Coronary artery (tissue), 2 donors: ENCODE data around the gene FCGR1A.
"Not testable (repeated sequence)": the region's sequence is repeated elsewhere in the genome, so short reads cannot be mapped to it uniquely, and the experiment has no call there.

Source experiments
- DNase-seq: peaks from one replicate; pipeline ENCODE4 v3.0.0-alpha.2; 2017; ENCODE audit warnings: low spot score
- H3K27ac ChIP-seq, 2 donors: fragments of 200-600 bp; sonication (generic); one replicate each; pipeline ENCODE4 v1.5.1; 2016 to 2019
- H3K4me3 ChIP-seq: fragments of 200-600 bp; sonication (generic); 2 replicates; pipeline ENCODE4 v1.5.1; 2016; ENCODE audit warnings: mild to moderate bottlenecking, moderate library complexity

FCGR1A gene

DNA sequence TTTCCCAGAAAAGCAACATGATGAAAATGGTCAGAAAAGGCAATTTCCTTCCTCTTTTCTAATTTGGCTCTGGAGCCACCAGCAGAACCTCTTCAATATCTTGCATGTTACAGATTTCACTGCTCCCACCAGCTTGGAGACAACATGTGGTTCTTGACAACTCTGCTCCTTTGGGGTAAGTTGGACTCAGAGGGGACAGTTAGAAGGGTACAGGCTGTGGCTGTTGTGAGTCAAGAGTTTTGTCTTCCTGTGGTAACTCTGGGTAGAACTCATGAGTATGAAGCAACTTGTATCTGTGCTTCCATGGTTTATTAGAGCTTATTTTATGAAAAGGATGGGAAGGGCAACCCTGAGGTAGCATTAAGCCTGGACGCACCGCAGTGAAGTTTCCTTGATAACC is at the start of gene FCGR1A:
FCGR1A (plus strand) TSS at position 95 of the 400 bp plus-strand sequence; CDS start at position 145, 50 bp downstream.
- H3K27ac ChIP-seq, H3K4me3 ChIP-seq, DNase-seq: not testable (repeated sequence)

DNA sequence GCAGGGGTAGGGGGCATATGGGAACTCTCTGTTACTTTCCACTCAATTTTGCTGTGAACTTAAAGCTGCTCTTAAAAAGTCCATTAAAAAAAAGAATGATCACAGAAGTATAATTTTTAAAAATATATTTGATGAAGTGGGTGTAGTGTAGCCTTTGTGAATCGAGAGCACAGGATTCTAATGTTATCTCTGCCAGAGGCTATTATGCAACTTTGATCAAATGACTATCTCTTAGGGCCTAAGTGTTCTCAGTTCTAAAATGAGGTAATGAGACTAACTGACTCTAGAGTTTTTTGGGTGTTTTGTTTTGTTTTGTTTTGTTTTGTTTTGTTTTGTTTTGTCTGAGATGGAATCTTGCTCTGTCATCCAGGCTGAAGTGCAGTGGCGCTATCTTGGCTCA is 49.7 kb upstream of the FCGR1A start:
- not testable (repeated sequence) for DNase-seq, H3K27ac ChIP-seq, H3K4me3 ChIP-seq

DNA sequence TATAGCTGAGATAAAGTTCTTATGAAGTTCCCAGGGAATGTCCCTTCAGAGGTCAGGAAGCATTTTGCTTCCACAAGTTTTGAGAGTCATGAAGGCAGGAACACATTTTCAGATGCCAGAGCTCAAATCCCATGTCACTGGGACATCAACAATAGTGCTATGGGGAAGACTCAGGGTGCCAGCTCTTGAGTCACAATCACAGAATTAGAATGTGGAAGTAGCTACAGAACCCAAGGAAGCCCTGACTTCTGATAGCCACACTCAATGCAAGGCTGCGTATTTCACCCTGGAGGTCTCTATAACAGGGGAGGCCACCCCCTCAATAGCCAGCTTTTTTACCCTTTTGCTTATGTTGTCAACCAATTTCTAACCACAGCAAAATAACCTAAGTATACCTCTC is 47.8 kb upstream of the FCGR1A start:
- H3K27ac ChIP-seq, H3K4me3 ChIP-seq, DNase-seq: not testable (repeated sequence)

DNA sequence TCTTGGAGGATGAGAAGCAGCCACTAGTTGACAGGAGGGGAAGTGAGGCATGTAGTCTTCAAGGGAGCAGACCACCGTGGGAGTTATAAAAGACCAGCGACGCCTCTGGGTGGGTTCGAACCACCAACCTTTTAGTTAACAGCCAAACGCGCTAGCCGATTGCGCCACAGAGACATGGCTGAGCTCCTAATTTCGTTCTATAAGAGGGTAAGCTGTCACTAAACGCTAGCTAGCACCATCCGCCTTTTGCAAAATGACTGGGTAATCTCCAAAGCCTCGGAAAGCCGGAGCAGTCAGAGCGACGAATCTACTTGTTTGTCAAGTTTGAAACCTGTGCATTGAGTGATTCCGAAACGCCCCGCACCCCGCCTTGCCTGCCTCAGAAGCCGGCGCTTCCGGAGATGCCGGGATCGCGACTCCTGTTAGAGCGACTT is 42.3 kb upstream of the FCGR1A start:
- not testable (repeated sequence) for H3K27ac ChIP-seq, H3K4me3 ChIP-seq, DNase-seq

DNA sequence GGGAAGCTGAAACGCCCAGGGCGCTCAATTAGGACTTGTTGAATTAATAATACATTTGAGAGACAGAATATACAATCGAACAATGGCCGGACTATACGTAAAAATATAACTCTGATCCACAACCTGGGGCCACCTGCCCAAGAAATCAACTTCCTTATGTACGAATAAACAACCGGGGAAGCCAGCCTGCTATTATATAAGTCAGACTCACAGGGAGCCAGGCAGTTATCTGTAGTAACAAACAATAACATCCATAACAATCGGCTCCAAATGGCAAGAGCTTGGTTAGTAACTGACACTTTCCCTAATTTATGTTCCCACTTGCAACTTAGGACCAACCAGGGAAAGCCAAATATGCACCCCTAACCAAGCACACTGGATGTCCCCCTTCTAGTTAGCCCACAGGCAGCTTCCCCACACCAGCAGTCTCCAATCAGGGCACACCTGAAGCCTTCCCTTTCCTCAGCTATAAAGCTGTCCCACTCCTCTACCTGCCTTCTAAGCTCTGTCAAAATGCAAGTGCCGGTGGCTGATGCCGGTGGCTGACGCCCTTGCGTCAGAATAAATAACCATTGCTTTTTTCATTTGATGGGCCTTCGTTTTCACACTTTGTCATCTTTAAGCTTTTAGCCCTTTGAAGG is 41.8 kb upstream of the FCGR1A start:
- not testable (repeated sequence) for H3K4me3 ChIP-seq, DNase-seq, H3K27ac ChIP-seq

DNA sequence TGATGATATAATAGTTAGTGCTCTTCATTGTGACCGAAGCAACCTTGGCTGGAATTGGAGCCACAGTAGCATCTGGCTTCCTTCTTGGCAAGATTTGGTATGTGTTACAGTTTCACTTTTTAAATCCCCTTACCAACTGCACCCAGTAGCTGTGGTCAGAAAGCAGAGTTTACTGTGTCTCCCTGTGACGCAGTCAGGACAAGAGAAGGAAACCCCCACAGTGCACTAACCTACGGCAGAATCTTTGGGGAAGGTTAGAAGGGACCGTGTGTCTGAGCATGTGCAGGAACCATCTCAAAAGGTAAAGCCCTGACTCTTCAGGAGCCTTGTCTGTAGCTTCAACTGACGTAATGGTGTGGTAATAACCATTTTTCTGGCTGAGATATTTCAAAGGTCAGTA is 40.6 kb upstream of the FCGR1A start:
- H3K27ac ChIP-seq, H3K4me3 ChIP-seq, DNase-seq: not testable (repeated sequence)

DNA sequence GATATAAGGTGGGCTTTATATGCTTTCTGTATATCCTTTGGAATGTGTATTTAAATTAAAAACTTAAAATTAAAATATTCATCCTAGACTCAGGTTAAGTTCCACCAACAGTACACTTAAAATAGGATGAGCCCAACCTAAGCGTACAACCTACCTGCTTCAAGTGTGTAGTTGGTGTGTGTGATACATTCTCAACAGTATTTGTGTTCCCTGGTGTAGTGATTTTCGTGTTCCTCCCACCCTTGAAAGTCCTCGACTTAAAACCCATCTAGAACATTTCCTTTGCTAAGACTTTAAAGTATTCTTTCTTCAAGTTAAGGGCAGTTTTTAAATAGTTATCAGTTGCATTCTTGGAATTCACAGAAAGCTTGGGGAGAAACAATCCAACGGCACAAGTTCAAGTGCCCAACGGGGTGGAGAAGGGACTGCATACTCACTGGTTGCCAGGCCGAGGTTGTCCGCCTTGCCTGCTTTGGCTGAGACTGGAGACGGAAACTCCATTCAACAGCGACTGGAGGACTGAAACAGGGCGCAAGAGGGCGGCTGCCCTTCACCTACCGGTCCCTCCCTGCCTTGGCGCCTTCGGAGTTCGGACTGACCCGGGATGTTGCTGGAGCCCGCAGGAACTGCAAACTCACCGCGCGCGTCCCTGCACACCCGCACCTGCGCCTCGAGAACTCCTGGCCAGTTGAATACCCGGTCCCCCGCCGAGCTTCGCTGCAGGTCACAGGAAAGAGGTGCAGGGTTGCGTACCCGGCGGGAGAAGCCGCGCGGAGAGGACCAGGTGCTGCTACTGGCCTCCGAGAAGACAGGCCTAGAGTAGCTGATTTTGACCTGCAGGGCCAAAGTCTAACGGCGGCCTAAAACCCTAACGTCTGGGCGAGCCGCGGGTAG is 35.8 kb upstream of the FCGR1A start:
- DNase-seq, H3K4me3 ChIP-seq, H3K27ac ChIP-seq: not testable (repeated sequence)

DNA sequence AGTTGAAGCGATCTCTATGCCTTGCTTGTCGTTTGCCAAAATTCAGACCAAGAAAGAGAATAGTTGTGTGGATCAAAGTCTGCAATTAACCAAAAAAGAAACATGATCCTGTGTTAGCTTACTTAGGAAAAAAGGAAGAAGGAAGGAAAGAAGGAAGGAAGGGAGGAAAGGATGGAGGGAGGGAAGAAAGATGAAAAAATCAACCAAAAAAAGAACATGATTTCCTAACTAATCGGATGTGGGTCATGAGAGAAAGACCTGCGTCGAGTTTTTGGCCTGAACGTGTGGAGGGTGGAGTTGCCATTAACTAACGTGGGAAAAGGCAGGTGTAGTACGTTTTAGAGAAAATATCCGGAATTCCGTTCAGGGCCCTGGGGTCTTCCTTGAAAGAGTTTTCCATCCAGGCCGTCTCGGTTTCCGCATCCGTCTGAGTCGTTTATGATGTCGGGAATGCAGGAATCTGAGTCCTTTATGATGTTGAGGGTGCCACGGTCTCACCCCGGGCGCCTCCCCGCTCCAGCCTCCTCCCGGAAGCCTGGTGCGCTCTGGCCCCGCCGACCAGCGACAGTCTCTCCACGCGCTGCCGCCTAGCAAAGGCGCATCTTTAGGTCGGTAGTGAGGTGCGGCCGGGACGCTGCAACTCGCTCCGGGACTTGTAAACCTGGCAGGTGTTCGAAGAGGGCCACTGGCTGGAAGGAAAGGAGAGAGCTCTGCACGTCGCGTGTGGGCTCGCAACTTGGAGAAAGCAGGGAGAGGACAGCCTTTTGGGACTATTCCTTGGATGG is 34.9 kb upstream of the FCGR1A start:
- H3K4me3 ChIP-seq, DNase-seq, H3K27ac ChIP-seq: not testable (repeated sequence)

DNA sequence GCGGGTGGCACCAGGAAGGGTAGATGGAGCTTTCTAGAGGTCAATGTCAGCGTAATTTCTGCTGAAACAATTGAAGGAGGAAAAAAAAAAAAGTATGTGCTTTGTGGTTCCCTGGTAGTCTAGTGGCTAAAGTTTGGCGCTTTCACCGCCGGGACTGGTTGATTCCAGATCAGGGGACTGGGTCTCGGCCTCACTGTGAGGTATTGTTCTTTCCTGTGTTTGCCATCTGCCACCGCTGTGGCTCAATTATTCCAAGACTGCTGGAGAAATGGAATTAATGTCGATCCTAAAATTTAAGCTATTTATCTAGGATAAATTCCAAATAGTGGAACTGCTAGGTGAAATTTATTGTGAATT is 34.4 kb upstream of the FCGR1A start:
- not testable (repeated sequence) for H3K27ac ChIP-seq, H3K4me3 ChIP-seq, DNase-seq

DNA sequence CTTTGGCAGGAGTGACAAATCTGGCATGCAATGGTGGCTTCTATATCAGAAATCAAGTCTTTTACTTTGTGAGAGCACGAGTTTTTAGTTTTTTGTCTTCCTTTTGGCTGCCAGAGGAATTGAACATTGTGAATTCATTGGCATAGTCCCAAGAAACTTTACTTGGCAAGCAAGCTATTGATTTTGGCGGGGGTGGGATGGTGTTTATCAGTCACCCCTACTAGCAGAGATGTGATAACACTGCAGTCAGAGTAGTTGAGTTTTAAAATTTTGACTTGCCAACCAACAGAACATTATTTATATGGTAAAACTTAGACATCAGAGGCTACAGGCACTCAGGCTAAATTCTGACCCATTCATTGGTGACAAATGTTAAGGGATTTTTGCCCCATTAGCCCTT is 31.9 kb upstream of the FCGR1A start:
- not testable (repeated sequence) for H3K4me3 ChIP-seq, H3K27ac ChIP-seq, DNase-seq

DNA sequence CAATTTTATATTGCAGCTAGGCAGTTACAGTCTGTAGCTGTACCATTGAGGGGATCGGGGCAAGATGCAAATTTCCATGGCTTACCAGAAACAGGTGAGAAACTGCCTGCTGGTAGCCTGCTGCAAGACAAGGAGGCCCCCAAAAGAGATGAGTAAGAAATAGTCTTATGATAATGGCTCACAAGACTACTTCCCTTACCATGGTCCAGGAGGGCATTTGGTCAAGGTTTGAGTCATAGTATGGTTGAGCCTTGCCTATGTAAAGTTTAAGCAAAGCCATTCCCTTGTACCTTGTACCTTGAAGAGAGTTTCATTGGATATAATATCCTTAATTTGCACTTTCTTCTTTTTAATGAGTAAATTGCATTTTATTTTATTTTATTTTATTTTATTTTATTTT is 30.3 kb upstream of the FCGR1A start:
- DNase-seq, H3K4me3 ChIP-seq, H3K27ac ChIP-seq: not testable (repeated sequence)

DNA sequence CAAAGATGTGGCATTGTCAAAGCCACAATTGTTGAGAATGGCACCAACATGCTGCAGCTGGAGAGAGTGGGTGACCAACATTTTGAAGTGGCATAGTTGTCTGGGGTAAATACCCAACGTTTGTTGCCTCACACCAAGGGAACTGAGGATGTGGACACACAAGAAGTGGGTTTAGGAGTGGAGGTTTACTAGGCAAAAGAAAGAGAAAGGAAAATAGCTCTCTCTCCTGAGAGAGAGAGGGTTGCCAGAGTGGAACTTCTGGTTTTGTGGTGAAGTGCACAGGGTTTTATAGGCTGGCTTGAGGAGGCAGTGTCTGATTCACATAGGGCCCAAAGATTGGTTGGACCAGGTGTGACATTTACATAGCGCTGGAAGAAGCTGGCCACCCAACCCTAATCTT is 29.0 kb upstream of the FCGR1A start:
- not testable (repeated sequence) for H3K4me3 ChIP-seq, DNase-seq

DNA sequence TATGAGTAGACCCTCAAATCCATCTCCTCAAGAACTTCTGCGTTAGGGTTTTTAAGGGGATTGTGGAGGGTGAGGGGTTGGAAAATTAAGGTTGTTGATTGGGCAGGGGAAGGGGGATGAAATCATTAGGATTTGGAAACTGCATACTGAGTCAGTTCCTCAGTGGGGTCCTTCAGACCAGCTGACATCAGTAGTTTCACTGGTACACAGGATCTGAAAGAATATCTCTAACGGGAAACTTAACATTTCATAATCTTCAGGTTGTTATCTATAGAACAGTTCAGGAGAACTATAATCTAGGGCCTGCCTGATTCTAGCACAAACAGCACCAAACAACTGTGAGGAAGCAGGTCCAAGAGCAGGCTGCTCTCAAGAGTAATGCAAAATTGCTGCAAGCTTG is 27.2 kb upstream of the FCGR1A start:
- not testable (repeated sequence) for DNase-seq, H3K27ac ChIP-seq

More for the DNA sequence above, 29.0 kb upstream of the FCGR1A start:
- H3K27ac ChIP-seq, result not testable (repeated sequence)

DNA sequence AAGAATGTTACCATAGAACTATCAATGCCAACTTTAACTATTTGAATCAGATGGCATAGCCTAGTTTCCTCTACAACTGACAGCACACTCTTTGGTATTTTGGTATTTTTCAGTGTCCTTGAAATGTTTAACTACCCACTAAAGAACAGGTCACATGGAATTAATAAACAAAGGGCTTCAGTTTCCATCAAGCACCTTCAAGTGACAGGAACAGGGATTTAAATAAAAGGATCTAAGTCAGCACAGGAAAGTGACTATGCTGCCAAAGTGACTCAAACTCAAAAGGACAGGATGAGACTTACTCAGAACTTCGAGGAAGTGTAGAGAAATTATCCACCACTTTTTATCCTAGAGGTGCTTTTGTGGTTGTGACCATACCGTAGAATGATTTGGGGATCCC is 20.2 kb upstream of the FCGR1A start:
- not testable (repeated sequence) for H3K4me3 ChIP-seq, H3K27ac ChIP-seq, DNase-seq

More for the DNA sequence above, 27.2 kb upstream of the FCGR1A start:
- not testable (repeated sequence) for H3K4me3 ChIP-seq

DNA sequence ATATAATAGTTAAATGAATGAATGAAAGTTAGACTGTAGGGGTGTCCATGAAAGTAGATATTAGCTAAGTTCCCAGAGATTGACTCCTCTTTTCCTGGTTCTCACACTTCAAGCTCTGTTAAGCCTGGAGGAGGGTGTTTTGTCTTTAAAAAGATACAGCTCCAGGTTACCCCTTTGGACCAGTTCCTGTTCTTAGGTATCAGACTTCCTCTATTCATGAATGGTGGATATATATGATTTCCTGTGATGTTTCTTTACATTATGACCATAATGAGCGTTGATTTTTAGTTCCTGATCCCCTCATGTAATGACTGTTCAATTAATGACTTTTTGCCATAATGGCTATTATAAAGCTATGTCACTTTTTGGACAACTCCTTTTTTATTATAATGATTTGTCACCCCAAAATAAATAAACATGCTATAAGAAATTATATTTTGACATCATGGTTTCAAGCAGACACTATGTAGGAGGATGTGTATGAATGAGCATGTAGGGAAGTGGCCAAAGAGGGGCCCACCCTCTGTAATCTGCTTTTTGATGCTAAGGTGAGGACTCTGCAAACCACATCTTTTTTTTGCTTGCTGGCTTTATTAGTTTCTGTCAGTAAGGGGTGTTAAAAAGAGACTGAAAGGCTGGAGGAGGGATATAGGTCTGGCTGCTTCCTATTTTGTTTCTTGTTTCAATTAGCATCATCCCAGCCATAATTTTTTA is 18.2 kb upstream of the FCGR1A start:
- not testable (repeated sequence) for H3K4me3 ChIP-seq, H3K27ac ChIP-seq, DNase-seq

DNA sequence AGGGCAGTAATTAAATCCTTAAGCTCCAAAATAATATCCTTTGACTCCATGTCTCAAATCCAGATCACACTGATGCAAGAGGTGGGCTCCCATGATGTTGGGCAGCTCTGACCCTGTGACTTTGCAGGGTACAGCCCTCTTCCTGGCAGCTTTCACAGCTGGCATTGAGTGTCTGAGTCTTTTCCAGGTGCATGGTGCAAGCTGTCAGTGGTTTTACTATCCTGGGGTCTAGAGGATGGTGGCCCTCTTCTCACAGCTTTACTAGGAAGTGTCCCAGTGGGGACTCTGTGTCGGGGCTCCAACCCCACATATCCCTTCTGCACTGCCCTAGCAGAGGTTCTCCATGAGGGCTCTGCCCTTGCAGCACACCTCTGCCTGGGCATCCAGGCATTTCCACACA is 16.3 kb upstream of the FCGR1A start:
- DNase-seq, H3K27ac ChIP-seq, H3K4me3 ChIP-seq: not testable (repeated sequence)

DNA sequence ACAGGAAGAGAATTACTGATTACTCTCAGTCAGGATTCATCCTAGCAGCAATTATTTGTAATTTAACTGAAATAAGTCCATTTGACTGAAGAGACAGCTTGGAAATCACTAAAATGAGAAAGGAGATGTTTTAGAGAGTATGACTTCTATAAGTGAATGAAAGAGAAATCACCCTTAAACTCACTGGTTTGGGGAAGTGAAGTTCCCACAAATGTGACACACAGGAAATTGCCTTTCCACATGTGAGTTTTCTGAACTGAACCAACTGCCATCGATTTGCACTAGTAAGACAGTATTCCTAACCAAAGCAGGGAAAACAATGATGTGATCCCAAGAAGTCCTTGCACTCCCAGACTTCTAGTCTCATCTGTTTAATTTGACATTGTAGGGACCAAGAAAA is 13.3 kb upstream of the FCGR1A start:
- not testable (repeated sequence) for DNase-seq, H3K27ac ChIP-seq, H3K4me3 ChIP-seq

DNA sequence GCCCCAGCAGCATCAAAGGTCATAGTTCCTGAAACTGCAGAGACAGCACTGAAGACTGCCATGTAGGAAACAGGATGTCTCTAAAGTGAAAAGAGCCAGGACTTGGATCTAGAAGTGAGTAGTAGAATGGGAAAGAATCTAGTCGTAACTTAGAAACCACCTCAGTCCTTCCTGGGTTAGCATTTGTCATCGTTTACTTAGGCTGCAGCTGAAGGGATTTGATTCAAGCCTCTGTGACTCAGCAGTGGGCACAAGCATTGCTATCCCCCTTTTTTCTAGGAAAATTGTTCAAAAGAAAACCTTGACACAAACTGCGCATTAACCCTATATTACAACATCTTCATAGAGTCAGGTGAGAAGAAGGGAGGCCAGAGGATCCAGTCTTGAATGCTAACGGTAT is 11.8 kb upstream of the FCGR1A start:
- H3K27ac ChIP-seq, DNase-seq, H3K4me3 ChIP-seq: not testable (repeated sequence)
